ENCODE data around the gene DICER1.

GRCh38 chr14:95062946-95063345 is 94.4 kb downstream of the DICER1 start:
- TF ChIP-seq CTCF (IDR thresholded peaks at IDR 0.05) (no peak), POLR2A (IDR thresholded peaks at IDR 0.05) (no peak)
